GM06990 (cell line): Measurements from ENCODE around the gene AIMP1.

Source experiments
- DNase-seq: peaks from one replicate; pipeline ENCODE4 v3.0.0-alpha.2; 2011; ENCODE audit not compliant: insufficient read length; ENCODE audit errors: extremely low read depth
- H3K27me3 ChIP-seq: replicated peaks from 2 replicates; pipeline ENCODE4 v1.6.0; 2011; ENCODE audit warnings: low read length; ENCODE audit not compliant: control insufficient read depth, insufficient read depth
- H3K36me3 ChIP-seq: 2 replicates; pipeline ENCODE4 v1.5.1; 2011; ENCODE audit warnings: low read length; ENCODE audit not compliant: control insufficient read depth, insufficient read depth
- H3K4me3 ChIP-seq: replicated peaks from 2 replicates; pipeline ENCODE4 v1.5.1; 2011; ENCODE audit warnings: low read depth, mild to moderate bottlenecking, control low read depth, low read length
- TF ChIP-seq, protein P1 (sequence below): IDR thresholded peaks from 2 replicates; pipeline ENCODE4 v1.5.1; 2011; ENCODE audit warnings: low read length, control low read depth, mild to moderate bottlenecking, inconsistent platforms; ENCODE audit not compliant: insufficient read depth, poor library complexity, severe bottlenecking

Gene AIMP1

GRCh38 chr4:106312377-106312776 is 4.0 kb upstream of the AIMP1 start:
- TF ChIP-seq, protein P1, sequence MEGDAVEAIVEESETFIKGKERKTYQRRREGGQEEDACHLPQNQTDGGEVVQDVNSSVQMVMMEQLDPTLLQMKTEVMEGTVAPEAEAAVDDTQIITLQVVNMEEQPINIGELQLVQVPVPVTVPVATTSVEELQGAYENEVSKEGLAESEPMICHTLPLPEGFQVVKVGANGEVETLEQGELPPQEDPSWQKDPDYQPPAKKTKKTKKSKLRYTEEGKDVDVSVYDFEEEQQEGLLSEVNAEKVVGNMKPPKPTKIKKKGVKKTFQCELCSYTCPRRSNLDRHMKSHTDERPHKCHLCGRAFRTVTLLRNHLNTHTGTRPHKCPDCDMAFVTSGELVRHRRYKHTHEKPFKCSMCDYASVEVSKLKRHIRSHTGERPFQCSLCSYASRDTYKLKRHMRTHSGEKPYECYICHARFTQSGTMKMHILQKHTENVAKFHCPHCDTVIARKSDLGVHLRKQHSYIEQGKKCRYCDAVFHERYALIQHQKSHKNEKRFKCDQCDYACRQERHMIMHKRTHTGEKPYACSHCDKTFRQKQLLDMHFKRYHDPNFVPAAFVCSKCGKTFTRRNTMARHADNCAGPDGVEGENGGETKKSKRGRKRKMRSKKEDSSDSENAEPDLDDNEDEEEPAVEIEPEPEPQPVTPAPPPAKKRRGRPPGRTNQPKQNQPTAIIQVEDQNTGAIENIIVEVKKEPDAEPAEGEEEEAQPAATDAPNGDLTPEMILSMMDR = no peak
- H3K27me3 ChIP-seq = no peaks in the 10 kb centered on the region
- no peak overlapping the region for H3K4me3 ChIP-seq
- no peak for DNase-seq
- H3K36me3 ChIP-seq = no peaks in the 10 kb centered on the region

DNA sequence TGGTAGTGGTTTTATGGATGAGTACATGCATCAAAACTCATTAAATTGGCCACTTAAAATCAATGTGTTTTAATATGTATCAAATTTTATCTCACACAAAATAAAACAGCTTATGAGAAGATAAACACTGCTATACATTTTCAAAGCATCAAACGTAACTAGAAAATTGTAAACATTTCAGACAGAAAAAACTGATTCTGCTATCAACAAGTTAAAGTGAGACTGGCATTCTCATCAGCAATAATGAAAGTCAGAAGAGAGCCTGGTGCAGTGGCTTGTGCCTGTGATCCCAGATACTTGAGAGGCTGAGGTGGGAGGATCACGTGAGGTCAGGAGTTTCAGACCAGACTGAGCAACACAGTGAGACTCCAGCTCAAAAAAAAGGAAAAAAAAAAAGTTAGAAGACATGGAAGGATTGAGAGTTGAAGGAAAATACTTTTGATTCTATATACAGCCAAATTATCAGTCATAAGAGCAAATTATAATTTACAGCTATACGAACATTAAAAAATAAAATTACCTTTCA is 3.3 kb upstream of the AIMP1 start:
- H3K4me3 ChIP-seq = no peak overlapping the region
- H3K27me3 ChIP-seq = no peaks in the 10 kb centered on the region
- no peaks in the 10 kb centered on the region for H3K36me3 ChIP-seq
- TF ChIP-seq, protein P1 = no peak
- DNase-seq = no peak

DNA sequence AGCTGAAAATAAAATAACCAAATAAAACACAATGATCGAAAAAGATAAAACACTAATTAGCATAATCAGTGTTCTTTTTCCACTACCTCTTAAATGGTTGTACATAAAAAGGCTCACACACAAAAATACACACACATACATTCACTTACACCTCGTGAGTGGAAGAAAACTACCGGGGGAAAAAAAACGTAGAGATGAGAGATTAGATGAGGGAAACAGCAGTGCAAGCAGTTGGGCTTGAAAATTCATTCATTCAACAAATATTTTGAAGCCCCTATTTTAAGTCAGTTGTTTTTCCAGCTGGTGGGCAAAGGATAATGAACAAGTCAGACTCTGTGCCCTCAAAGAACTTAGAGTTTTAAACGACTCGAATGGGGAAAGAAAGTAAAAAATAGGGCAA is 1.4 kb upstream of the AIMP1 start:
- Histone ChIP-seq H3K27me3 (no peaks in the 10 kb centered on the region), H3K36me3 (no peaks in the 10 kb centered on the region), H3K4me3 (peak overlapping the region; percentile 83)
- DNase-seq = no peak
- TF ChIP-seq, protein P1 = no peak

DNA sequence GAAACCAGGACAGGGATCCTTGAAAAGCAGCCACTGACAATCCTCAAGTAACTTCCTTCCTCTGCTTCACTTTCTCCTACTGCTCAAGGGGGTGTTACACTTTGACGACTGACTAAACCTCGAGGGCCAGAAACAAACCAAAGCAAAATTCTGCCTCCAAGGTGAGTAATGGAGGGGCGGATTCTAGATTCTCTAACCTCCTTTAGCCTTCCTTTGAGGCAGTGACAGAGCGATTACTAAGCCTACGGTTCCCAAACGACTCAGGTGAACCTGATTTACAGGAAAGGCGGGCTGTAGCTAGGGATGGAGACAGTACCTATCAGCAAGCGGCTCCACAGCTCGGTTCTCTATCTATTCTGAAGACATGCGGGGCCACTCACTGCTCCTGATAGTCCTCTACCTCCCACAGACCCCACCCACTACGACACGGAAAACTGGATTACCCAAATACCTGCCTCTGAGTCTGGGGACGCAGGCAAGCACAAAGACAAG is 828 bp upstream of the AIMP1 start:
- TF ChIP-seq, protein P1 = no peak
- Histone ChIP-seq H3K4me3 (peak overlapping the region; percentile 83), H3K27me3 (no peaks in the 10 kb centered on the region), H3K36me3 (no peaks in the 10 kb centered on the region)
- DNase-seq = no peak

DNA sequence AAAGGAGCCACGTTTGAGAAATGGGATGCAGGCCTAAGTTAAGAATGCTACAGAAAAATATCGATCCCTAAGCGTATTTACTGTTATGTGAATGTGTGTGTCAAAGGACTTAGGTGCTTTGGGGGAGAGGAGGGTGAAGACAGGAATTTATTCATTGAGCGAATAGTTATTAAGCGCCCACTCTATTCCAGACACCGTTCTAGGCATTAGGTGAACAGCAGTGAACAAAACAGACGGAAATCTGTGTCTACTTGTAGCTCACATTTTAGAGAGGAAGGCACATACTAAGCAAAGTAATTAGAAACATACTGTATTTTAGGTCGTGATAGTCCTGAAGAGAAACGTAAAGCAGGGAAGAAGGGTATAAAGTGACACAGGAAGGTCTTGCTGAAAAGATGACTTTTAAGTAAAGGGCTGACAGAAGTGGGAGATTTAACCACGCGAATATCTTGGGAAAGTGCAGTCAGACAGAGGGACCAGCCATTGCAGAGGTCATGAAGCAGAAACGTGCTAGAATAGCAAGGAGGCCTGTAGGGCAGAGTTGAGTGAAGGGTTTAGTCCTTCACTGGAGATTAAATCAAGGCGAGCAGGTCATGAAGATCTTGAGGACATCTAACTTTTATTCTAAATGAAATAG is 541 bp downstream of the AIMP1 start:
- Histone ChIP-seq H3K36me3 (no peaks in the 10 kb centered on the region; the same call in 1 of the 2 replicates), H3K27me3 (no peaks in the 10 kb centered on the region), H3K4me3 (peak overlapping the region; percentile 83)
- TF ChIP-seq, protein P1 = no peak
- no peak for DNase-seq
